ENCODE measurements around the gene ZFP91. TPM values are rescaled to one million over a fixed set of nuclear protein-coding genes. Genes with fewer than 3 reads are reported as not detected.

ZFP91 gene
- total RNA-seq, 4 donors from 2014 or later = 19.2 to 57.7 (median 48.9) TPM

DNA sequence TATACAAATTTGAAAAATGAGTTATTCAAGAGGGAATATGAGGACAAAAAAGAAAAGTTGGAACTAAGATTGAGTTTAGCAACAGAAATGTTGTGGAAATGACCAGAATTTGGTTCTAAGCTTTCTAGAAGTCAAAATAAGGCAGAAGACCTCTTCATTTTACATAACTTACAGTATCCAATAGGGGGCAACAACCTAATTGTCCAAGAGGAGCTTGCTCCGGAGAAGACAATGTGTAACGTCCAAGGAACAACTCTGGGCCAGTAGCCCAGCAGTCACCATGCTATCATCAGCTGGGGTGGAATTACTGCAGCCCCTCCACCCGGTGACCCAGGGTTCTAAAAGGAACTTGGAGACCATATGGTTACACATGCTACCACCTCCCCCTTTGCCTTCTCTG, 57.7 kb downstream of the ZFP91 start:
- intact Hi-C loops (cut with DNase I; ENCODE audit: low total_unique reads) = no loop called here
- no peaks in the 10 kb centered on the region for H3K27me3 ChIP-seq
- H3K4me3 ChIP-seq = no peak overlapping the region
- no peak overlapping the region for H3K27ac ChIP-seq
- DNase-seq = no peak
- H3K36me3 ChIP-seq = no peaks in the 10 kb centered on the region
- TF ChIP-seq, protein P1, sequence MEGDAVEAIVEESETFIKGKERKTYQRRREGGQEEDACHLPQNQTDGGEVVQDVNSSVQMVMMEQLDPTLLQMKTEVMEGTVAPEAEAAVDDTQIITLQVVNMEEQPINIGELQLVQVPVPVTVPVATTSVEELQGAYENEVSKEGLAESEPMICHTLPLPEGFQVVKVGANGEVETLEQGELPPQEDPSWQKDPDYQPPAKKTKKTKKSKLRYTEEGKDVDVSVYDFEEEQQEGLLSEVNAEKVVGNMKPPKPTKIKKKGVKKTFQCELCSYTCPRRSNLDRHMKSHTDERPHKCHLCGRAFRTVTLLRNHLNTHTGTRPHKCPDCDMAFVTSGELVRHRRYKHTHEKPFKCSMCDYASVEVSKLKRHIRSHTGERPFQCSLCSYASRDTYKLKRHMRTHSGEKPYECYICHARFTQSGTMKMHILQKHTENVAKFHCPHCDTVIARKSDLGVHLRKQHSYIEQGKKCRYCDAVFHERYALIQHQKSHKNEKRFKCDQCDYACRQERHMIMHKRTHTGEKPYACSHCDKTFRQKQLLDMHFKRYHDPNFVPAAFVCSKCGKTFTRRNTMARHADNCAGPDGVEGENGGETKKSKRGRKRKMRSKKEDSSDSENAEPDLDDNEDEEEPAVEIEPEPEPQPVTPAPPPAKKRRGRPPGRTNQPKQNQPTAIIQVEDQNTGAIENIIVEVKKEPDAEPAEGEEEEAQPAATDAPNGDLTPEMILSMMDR (IDR thresholded peaks at IDR 0.05) = no peak
- H3K4me1 ChIP-seq = no peaks in the 10 kb centered on the region
- H3K9me3 ChIP-seq = no peaks in the 10 kb centered on the region

DNA sequence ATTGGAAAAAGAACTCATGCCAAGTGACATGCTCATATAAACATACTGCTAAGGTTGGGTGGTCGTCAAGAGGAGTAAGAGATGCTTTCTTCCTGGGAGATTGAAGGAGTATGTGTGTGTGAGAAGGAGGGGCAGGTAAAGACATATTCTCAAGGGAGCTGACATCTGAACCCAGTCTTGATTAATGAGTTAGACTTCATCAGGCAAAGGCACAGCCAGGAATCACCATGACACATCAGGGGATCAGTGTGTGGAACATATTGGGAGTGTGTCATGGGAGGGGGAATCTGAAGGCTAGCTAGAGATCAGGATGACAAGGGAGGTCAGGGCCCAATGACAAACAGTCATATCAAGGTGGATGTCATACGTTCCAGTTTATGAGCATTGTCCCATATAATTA, 58.5 kb downstream of the ZFP91 start:
- no peaks in the 10 kb centered on the region for H3K27me3 ChIP-seq
- no peak overlapping the region for H3K4me3 ChIP-seq
- no peaks in the 10 kb centered on the region for H3K9me3 ChIP-seq
- DNase-seq = no peak
- no peak overlapping the region for H3K27ac ChIP-seq
- intact Hi-C loops (cut with DNase I; ENCODE audit: low total_unique reads) = no loop called here
- H3K4me1 ChIP-seq = no peaks in the 10 kb centered on the region
- H3K36me3 ChIP-seq = no peaks in the 10 kb centered on the region
- no peak for TF ChIP-seq POLR2A (IDR thresholded peaks at IDR 0.05)
- TF ChIP-seq, protein P1 (IDR thresholded peaks at IDR 0.05) = no peak

DNA sequence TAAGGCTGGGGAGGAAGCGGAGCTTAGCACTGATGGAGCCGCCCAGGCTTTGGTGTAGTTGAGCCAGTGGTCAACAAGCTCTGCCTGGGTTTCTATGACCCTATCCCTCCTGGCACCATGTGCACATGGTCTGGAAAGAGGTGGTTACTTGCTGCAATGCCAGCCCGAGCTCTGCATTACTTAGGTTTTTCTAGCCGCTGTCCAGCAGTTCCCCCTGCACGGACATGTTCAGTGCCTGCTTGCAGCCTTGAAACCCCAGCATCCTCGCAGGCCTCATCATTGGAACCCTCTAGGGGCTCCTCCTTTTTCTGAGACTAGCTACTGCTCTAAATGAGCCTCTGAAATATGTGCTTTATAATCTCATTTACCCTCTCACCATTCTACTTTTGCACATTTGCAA, 60.2 kb downstream of the ZFP91 start:
- H3K4me3 ChIP-seq = no peak overlapping the region
- no peak for TF ChIP-seq POLR2A (IDR thresholded peaks at IDR 0.05)
- TF ChIP-seq, protein P1 (IDR thresholded peaks at IDR 0.05) = no peak
- no peak overlapping the region for H3K27ac ChIP-seq
- no peaks in the 10 kb centered on the region for H3K27me3 ChIP-seq
- intact Hi-C loops (cut with DNase I; ENCODE audit: low total_unique reads) = no loop called here
- DNase-seq = no peak
- H3K36me3 ChIP-seq = no peaks in the 10 kb centered on the region
- no peaks in the 10 kb centered on the region for H3K4me1 ChIP-seq
- no peaks in the 10 kb centered on the region for H3K9me3 ChIP-seq

DNA sequence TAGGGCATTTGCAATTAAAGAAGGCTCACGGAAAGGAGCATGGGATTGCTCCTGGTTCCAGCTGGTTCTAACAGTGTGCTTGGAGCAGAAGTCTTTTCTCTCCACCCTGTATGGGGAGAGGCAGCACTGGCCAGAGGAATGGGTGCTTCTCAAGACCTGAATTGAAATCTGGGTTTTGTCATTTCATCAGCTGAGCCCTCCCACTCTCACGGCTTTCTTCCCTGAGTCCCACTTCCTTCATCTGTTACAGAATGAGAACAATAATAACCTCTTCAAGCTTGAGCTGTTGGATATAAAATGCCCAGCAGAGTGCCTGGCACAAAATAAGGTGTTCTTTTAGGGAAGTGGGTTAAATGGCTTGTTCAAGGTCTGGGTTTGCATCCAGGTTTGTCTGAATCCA, 60.8 kb downstream of the ZFP91 start:
- H3K27me3 ChIP-seq = no peaks in the 10 kb centered on the region
- H3K4me3 ChIP-seq = no peak overlapping the region
- no peak overlapping the region for H3K27ac ChIP-seq
- TF ChIP-seq, protein P1 (IDR thresholded peaks at IDR 0.05) = no peak
- H3K9me3 ChIP-seq = no peaks in the 10 kb centered on the region
- no peaks in the 10 kb centered on the region for H3K4me1 ChIP-seq
- no peaks in the 10 kb centered on the region for H3K36me3 ChIP-seq
- DNase-seq = no peak
- intact Hi-C loops (cut with DNase I; ENCODE audit: low total_unique reads) = no loop called here

DNA sequence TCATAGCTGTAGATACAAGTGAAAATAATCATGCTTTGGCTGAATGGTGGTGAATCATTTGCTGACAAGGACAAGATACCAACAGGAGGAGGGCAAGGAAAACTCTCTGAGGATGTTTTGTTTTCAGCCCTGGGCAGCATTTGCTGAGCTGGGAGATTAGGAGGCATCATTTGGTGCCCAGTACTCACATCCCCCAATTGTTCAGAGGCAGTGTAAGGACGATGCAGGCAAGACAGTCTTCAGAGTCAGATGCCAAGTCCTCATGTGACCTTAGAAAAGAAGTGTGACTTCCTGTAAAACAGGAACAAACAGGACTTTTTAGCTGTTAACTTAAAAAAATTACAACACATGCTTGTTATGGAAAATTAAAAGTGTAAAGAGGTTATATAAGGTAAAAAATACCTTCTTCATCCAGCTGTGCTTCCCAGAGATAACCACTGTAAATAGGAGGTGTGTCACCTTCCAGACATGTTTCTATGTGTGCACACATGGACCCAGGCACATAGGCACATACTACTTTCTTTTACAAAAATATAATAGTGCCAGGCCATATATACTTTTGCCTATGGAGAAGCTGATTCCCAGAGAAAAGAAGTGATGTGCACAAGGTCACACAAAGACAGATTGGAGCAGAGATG, 61.6 kb downstream of the ZFP91 start:
- TF ChIP-seq POLR2A (IDR thresholded peaks at IDR 0.05) = no peak
- TF ChIP-seq, protein P1 (IDR thresholded peaks at IDR 0.05) = no peak
- no peaks in the 10 kb centered on the region for H3K27me3 ChIP-seq
- no peak overlapping the region for H3K27ac ChIP-seq
- no peaks in the 10 kb centered on the region for H3K4me1 ChIP-seq
- no peak overlapping the region for H3K4me3 ChIP-seq
- no peaks in the 10 kb centered on the region for H3K36me3 ChIP-seq
- DNase-seq = no peak
- no peaks in the 10 kb centered on the region for H3K9me3 ChIP-seq
- intact Hi-C loops (cut with DNase I; ENCODE audit: low total_unique reads) = no loop called here

Data from uterus (tissue), 4 donors.